Activated CD8-positive, alpha-beta memory T cell treated with anti-CD3 and anti-CD28 coated beads, Interleukin-2, amount 50 U/mL, for 48 hours (primary cell): ENCODE data around the gene EMC1.
"Not testable (repeated sequence)": the region's sequence is repeated elsewhere in the genome, so short reads cannot be mapped to it uniquely, and the experiment has no call there.

Experiments
- DNase-seq: peaks from one replicate; pipeline ENCODE4 v3.0.0-alpha.2; 2020

The EMC1 gene

GRCh38 chr1:19260211-19261138 is 9.2 kb upstream of the EMC1 start:
- peak; percentile 64 for DNase-seq

GRCh38 chr1:19258353-19258752 is 7.0 kb upstream of the EMC1 start:
- no peak for DNase-seq

GRCh38 chr1:19257178-19257914 is 6.0 kb upstream of the EMC1 start:
- peak; percentile 59 for DNase-seq

GRCh38 chr1:19256301-19256700 is 5.0 kb upstream of the EMC1 start:
- DNase-seq = not testable (repeated sequence)

- no peak for DNase-seq
These were observed 4.0 kb upstream of the EMC1 start for GRCh38 chr1:19255288-19255687.

GRCh38 chr1:19254416-19254815 is 3.1 kb upstream of the EMC1 start:
- no peak for DNase-seq

GRCh38 chr1:19250629-19251304 is 557 bp downstream of the EMC1 start:
- DNase-seq = peak; percentile 54

- DNase-seq = peak; percentile 86
These were observed 10.4 kb downstream of the EMC1 start for GRCh38 chr1:19240673-19241538.

- no peak for DNase-seq
These were observed 11.4 kb downstream of the EMC1 start for GRCh38 chr1:19239876-19240275.

GRCh38 chr1:19234224-19234623 is 17.1 kb downstream of the EMC1 start:
- DNase-seq = no peak

- DNase-seq = no peak
These were observed 18.8 kb downstream of the EMC1 start for GRCh38 chr1:19232524-19232846.

- DNase-seq = not testable (repeated sequence)
These were observed 19.4 kb downstream of the EMC1 start for GRCh38 chr1:19231736-19232523.

GRCh38 chr1:19229828-19230325 is 21.4 kb downstream of the EMC1 start:
- no peak for DNase-seq

GRCh38 chr1:19229229-19229628 is 22.1 kb downstream of the EMC1 start:
- no peak for DNase-seq

- DNase-seq = no peak
These were observed 28.1 kb downstream of the EMC1 start for GRCh38 chr1:19222979-19223824.

GRCh38 chr1:19222573-19222972 is 28.8 kb downstream of the EMC1 start:
- DNase-seq = no peak

- peak; percentile 23 for DNase-seq
These were observed 30.3 kb downstream of the EMC1 start for GRCh38 chr1:19220991-19221390.

- DNase-seq = peak; percentile 36
These were observed 31.1 kb downstream of the EMC1 start for GRCh38 chr1:19220080-19220846.

- DNase-seq = peak; percentile 43
These were observed 31.9 kb downstream of the EMC1 start for GRCh38 chr1:19219451-19219850.

- peak; percentile 7 for DNase-seq
These were observed 34.7 kb downstream of the EMC1 start for GRCh38 chr1:19216585-19216984.
